Heart left ventricle (tissue), 16 donors: ENCODE results near the gene OR51B5. TPM values are rescaled to one million over a fixed set of nuclear protein-coding genes. Genes with fewer than 3 reads are reported as not detected.
"Not testable (repeated sequence)": the region's sequence is repeated elsewhere in the genome, so short reads cannot be mapped to it uniquely, and the experiment has no call there.

Source experiments
- ATAC-seq, 4 donors: fragments of 200-7000 bp; cut with Tn5 transposase; one replicate each; pipeline ENCODE4 v1.9.1; 2020 to 2022; ENCODE audit warnings: moderate library complexity in 4 of 4, mild to moderate bottlenecking in 3 of 4, moderate number of reproducible peaks in 1 of 4
- DNase-seq, 5 donors: peaks; one replicate each; pipeline ENCODE4 v3.0.0-alpha.2; 2020
- H3K27ac ChIP-seq, 12 donors: fragments of 200-600 bp; sonication (generic) in 4 of 12; one replicate each; pipeline versions ENCODE4 v1.5.0 to v1.8.0; 2016 to 2022; ENCODE audit warnings: mild to moderate bottlenecking in 2 of 12
- H3K27me3 ChIP-seq, 9 donors: fragments of 200-600 bp; sonication (generic) in 2 of 9; one replicate each; pipeline versions ENCODE4 v1.5.1 to v1.8.0; 2016 to 2022; ENCODE audit warnings: mild to moderate bottlenecking in 3 of 9
- H3K36me3 ChIP-seq, 9 donors: fragments of 200-600 bp; sonication (generic) in 2 of 9; one replicate each; pipeline versions ENCODE4 v1.5.0 to v1.8.0; 2018 to 2022; ENCODE audit warnings: mild to moderate bottlenecking in 2 of 9
- H3K4me1 ChIP-seq, 12 donors: fragments of 200-600 bp; sonication (generic) in 4 of 12; one replicate each; pipeline versions ENCODE4 v1.5.0 to v1.8.0; 2016 to 2022; ENCODE audit warnings: mild to moderate bottlenecking in 3 of 12
- H3K4me3 ChIP-seq, 12 donors: fragments of 200-600 bp; sonication (generic) in 4 of 12; one replicate each; pipeline versions ENCODE4 v1.5.0 to v1.8.0; 2017 to 2022; ENCODE audit warnings: mild to moderate bottlenecking in 9 of 12, moderate library complexity in 4 of 12
- H3K9me3 ChIP-seq, 12 donors: fragments of 200-600 bp; sonication (generic) in 4 of 12; one replicate each; pipeline versions ENCODE4 v1.5.0 to v1.8.0; 2016 to 2022; ENCODE audit warnings: mild to moderate bottlenecking in 1 of 12
- CTCF ChIP-seq, 12 donors: fragments of 200-600 bp; sonication (generic) in 4 of 12; IDR thresholded peaks; one replicate each; pipeline versions ENCODE4 v1.5.0 to v1.8.0; 2018 to 2022; ENCODE audit warnings: antibody characterized with exemption in 12 of 12, mild to moderate bottlenecking in 5 of 12
- POLR2A ChIP-seq, 2 donors: fragments of 450-650 bp; IDR thresholded peaks; one replicate each; pipeline ENCODE4 v1.6.1; 2017; ENCODE audit warnings: antibody characterized with exemption in 2 of 2, mild to moderate bottlenecking in 2 of 2, moderate library complexity in 2 of 2
- WGBS, 4 donors: extraction: QIAGEN DNeasy Blood & Tissue Kit in 2 of 4; methylation state at CpG; one replicate each; pipeline versions ENCODE4 v1.1.5 to v1.1.7; 2013 to 2018; 5-methylcytosine and 5-hydroxymethylcytosine counted together
- intact Hi-C, 10 donors: fragments of 100-400 bp; cut with DNase I; formaldehyde crosslinking; loops; one replicate each; pipeline versions ENCODE4 v1.11.1 to v1.14.2; 2022
- polyA plus RNA-seq, 2 donors: library from polyadenylated mRNA; stranded (reverse); fragments of 200-250 nt; gene quantifications; one replicate each; pipeline ENCODE4 v1.2.3, GENCODE V29; 2013
- total RNA-seq, 9 donors: library from RNA; depleted of rRNA in 2 of 9; stranded (reverse); fragments of >200 nt in 2 of 9; fragmentation: NEBNext Ultra II Directional in 3 of 9; extraction: Animal tissue kit (Norgen Biotek cat#: 25700) in 3 of 9; gene quantifications; one replicate each; pipeline versions ENCODE4 v1.1.0 to v1.2.4, GENCODE V29; 2016 to 2023
- donor health status: ischemic (EF 13 %, LVEDD 7.1; RV severe dilation, severe dysfunction).
- donor health status: healthy with polysubstance abuse.
- donor health status: DM: no; HTN: yes; CAD: no.
- donor health status: DM: no; HTN: no; CAD: no.
- donor health status: ischemic (EF 25% LVEDD 6.9; RV normal size, moderate dysfunction).
- donor health status: ischemic (EF 25% LVEDD 5.7; RV mildly dilated, moderate dysfunction).
- donor health status: healthy.
- donor health status: DM: yes; HTN: yes; CAD: no.
- donor health status: ischemic (EF 35%, LVEDD 5.7; RV mildly dilated, moderate dysfunction).
- donor health status: nonischemic (EF 11% LVEDD 7.7; RV severe dilation, severe dysfunction).
- donor health status: DM: yes; HTN: yes; CAD: no.
- donor health status: PGD.
- donor health status: ischemic (EF 29% LVEDD 5.4; RV normal size, mild dysfunction).
- donor health status: nonischemic (EF 23%, LVEDD 6.1; RV moderate dilation, normal function).

Gene OR51B5
- total and polyA plus RNA-seq, 11 donors = 0.11 to 0.80 TPM; not detected in 9

DNA sequence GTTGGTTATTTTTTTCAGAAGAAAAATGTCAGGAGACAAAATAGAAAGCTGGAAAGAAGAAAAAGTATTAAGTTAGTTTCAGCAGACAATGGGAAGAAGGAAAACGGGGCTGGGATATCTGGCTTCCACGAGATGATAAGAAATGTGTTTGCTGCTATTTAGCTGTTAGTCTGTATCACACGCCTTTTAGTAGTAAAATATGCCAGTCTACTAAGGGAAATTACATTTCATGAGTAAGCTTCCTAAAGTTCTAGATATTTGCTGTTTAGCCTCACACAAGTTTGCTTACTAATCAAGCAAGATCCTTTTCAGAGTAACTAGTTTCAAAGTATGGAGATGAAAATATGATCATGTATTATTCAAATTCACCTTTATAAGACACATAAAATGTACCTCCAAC is 43.1 kb downstream of the OR51B5 start:
- WGBS, 4 donors = 27 to 44% (median 31%) methylated on average over 3 of the region's 3 CpGs
- Histone ChIP-seq H3K27me3 (no peaks in the 10 kb centered on the region), H3K4me1 (no peaks in the 10 kb centered on the region), H3K27ac (no peak overlapping the region), H3K9me3 (no peaks in the 10 kb centered on the region), H3K36me3 (no peaks in the 10 kb centered on the region), H3K4me3 (no peak overlapping the region)
- ATAC-seq (no peak), DNase-seq (no peak)
- intact Hi-C loops = no loop called here
- TF ChIP-seq CTCF (IDR thresholded peaks at IDR 0.05) (no peak), POLR2A (IDR thresholded peaks at IDR 0.05) (no peak)

DNA sequence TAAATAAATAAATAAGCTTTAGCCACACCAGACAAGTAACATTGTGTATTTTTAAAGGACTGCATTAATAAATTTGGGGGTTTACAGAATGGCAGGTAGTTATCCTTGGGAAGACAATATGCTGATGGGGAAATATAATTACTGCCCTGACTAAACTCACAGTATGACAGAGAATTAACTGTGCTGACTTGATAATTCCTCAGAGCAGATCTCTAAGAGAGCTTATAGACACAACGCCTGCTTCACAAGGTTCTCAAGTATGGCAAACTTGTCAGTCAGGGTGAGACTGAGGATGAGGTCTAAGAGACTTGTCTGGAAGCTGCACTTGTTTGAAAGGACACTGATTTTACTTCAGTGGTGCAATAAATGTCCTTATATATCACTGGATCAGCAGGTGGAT is 44.9 kb downstream of the OR51B5 start:
- ATAC-seq = no peak
- Histone ChIP-seq H3K27me3 (no peaks in the 10 kb centered on the region), H3K9me3 (no peaks in the 10 kb centered on the region), H3K36me3 (no peaks in the 10 kb centered on the region), H3K4me3 (no peak overlapping the region), H3K4me1 (no peaks in the 10 kb centered on the region), H3K27ac (no peak overlapping the region)
- WGBS, 4 donors = 0 to 71% (median 42%) methylated on average over 1 of the region's 1 CpG
- TF ChIP-seq POLR2A (IDR thresholded peaks at IDR 0.05) (no peak), CTCF (IDR thresholded peaks at IDR 0.05) (no peak)
- intact Hi-C loops = no loop called here
- no peak for DNase-seq

- ATAC-seq (no peak), DNase-seq (no peak)
- 32 to 39% (median 36%) methylated on average over 4 of the region's 4 CpGs for WGBS, 4 donors
- H3K27me3 ChIP-seq = no peaks in the 10 kb centered on the region
- intact Hi-C loops = no loop called here
- H3K27ac ChIP-seq = no peak overlapping the region
- H3K4me1 ChIP-seq = no peaks in the 10 kb centered on the region
- H3K36me3 ChIP-seq = no peaks in the 10 kb centered on the region
- TF ChIP-seq CTCF (IDR thresholded peaks at IDR 0.05) (no peak), POLR2A (IDR thresholded peaks at IDR 0.05) (no peak)
- H3K4me3 ChIP-seq = no peak overlapping the region
- no peaks in the 10 kb centered on the region for H3K9me3 ChIP-seq
Observed at GRCh38 chr11:5297721-5298323, 45.5 kb downstream of the OR51B5 start.

- H3K4me1 ChIP-seq, H3K4me3 ChIP-seq, H3K27ac ChIP-seq, H3K27me3 ChIP-seq, ATAC-seq, DNase-seq, H3K36me3 ChIP-seq, H3K9me3 ChIP-seq, intact Hi-C loops: not testable (repeated sequence)
- 90 to 94% (median 93%) methylated on average over 25 to 41 of the region's 41 CpGs for WGBS, 4 donors
Observed at GRCh38 chr11:5294342-5294995, 48.9 kb downstream of the OR51B5 start.

GRCh38 chr11:5293028-5293427 is 50.3 kb downstream of the OR51B5 start:
- no peaks in the 10 kb centered on the region for H3K4me1 ChIP-seq
- H3K9me3 ChIP-seq = no peaks in the 10 kb centered on the region
- ATAC-seq (no peak), DNase-seq (no peak)
- H3K27me3 ChIP-seq = no peaks in the 10 kb centered on the region
- no peak overlapping the region for H3K27ac ChIP-seq
- no peaks in the 10 kb centered on the region for H3K36me3 ChIP-seq
- TF ChIP-seq POLR2A (IDR thresholded peaks at IDR 0.05) (no peak), CTCF (IDR thresholded peaks at IDR 0.05) (no peak)
- intact Hi-C loops = no loop called here
- 88 to 94% (median 90%) methylated on average over 8 of the region's 8 CpGs for WGBS, 4 donors
- H3K4me3 ChIP-seq = no peak overlapping the region
